ENCODE measurements around the gene ARHGEF5. TPM values are rescaled to one million over a fixed set of nuclear protein-coding genes. Genes with fewer than 3 reads are reported as not detected.

Gene ARHGEF5
- total RNA-seq, 1 experiment from 2014 or later, result not detected

- no peak overlapping the region for H3K9ac ChIP-seq (ENCODE audit: low read length)
- H3K36me3 ChIP-seq (ENCODE audit: insufficient read depth, low read length), result no peaks in the 10 kb centered on the region
- no peak overlapping the region for H3K4me2 ChIP-seq (ENCODE audit: low read depth, low read length, poor library complexity, severe bottlenecking)
- no peaks in the 10 kb centered on the region for H3K27me3 ChIP-seq (ENCODE audit: low read length)
- H4K20me1 ChIP-seq (ENCODE audit: insufficient read depth, low read depth, low read length), result no peaks in the 10 kb centered on the region
- H3K9me3 ChIP-seq (ENCODE audit: low read length), result no peaks in the 10 kb centered on the region
- H3K4me1 ChIP-seq (ENCODE audit: low read length), result no peaks in the 10 kb centered on the region
- H3K79me2 ChIP-seq (ENCODE audit: low read length), result no peaks in the 10 kb centered on the region
- DNase-seq, result no peak
- no peak overlapping the region for H3K27ac ChIP-seq (ENCODE audit: low read length)
- no peak overlapping the region for H2AFZ ChIP-seq (ENCODE audit: low read length)
- no peak overlapping the region for H3K4me3 ChIP-seq (ENCODE audit: low read length)
- H3K9me2 ChIP-seq (replicated peaks; ENCODE audit: insufficient read depth, low read length), result no peaks in the 10 kb centered on the region
These were observed 47.9 kb downstream of the ARHGEF5 start for GRCh38 chr7:144403102-144403501.

- no peaks in the 10 kb centered on the region for H3K27me3 ChIP-seq (ENCODE audit: low read length)
- H3K4me3 ChIP-seq (ENCODE audit: low read length), result no peak within 1 kb of the TSS
- no peaks in the 10 kb centered on the region for H4K20me1 ChIP-seq (ENCODE audit: insufficient read depth, low read depth, low read length)
These were observed 48.5 kb downstream of the ARHGEF5 start, which contains the start of gene NOBOX for GRCh38 chr7:144403649-144404061. TSS of gene NOBOX (minus strand) at chr7:144403693.

GRCh38 chr7:144404946-144405345 lies 49.7 kb downstream of the ARHGEF5 start:
- no peaks in the 10 kb centered on the region for H3K9me3 ChIP-seq (ENCODE audit: low read length)
- H2AFZ ChIP-seq (ENCODE audit: low read length), result no peak overlapping the region
- H3K4me1 ChIP-seq (ENCODE audit: low read length), result no peaks in the 10 kb centered on the region
- H3K4me3 ChIP-seq (ENCODE audit: low read length), result no peak overlapping the region
- no peak overlapping the region for H3K4me2 ChIP-seq (ENCODE audit: low read depth, low read length, poor library complexity, severe bottlenecking)
- H3K79me2 ChIP-seq (ENCODE audit: low read length), result no peaks in the 10 kb centered on the region
- no peaks in the 10 kb centered on the region for H3K36me3 ChIP-seq (ENCODE audit: insufficient read depth, low read length)
- no peak for DNase-seq
- H4K20me1 ChIP-seq (ENCODE audit: insufficient read depth, low read depth, low read length), result no peaks in the 10 kb centered on the region
- no peaks in the 10 kb centered on the region for H3K9me2 ChIP-seq (replicated peaks; ENCODE audit: insufficient read depth, low read length)
- H3K27ac ChIP-seq (ENCODE audit: low read length), result no peak overlapping the region
- H3K9ac ChIP-seq (ENCODE audit: low read length), result no peak overlapping the region
- no peaks in the 10 kb centered on the region for H3K27me3 ChIP-seq (ENCODE audit: low read length)

More at GRCh38 chr7:144403649-144404061, 48.5 kb downstream of the ARHGEF5 start, which contains the start of gene NOBOX:
- Histone ChIP-seq H3K4me2 (ENCODE audit: low read depth, low read length, poor library complexity, severe bottlenecking) (no peak within 1 kb of the TSS), H3K9ac (ENCODE audit: low read length) (no peak within 1 kb of the TSS), H3K36me3 (ENCODE audit: insufficient read depth, low read length) (no peaks in the 10 kb centered on the region), H3K9me2 (replicated peaks; ENCODE audit: insufficient read depth, low read length) (no peaks in the 10 kb centered on the region), H3K4me1 (ENCODE audit: low read length) (no peaks in the 10 kb centered on the region), H2AFZ (ENCODE audit: low read length) (no peak within 1 kb of the TSS), H3K9me3 (ENCODE audit: low read length) (no peaks in the 10 kb centered on the region), H3K27ac (ENCODE audit: low read length) (no peak within 1 kb of the TSS), H3K79me2 (ENCODE audit: low read length) (no peaks in the 10 kb centered on the region)
- DNase-seq, result no peak

- Histone ChIP-seq H3K4me2 (ENCODE audit: low read depth, low read length, poor library complexity, severe bottlenecking) (no peak overlapping the region), H3K27me3 (ENCODE audit: low read length) (no peaks in the 10 kb centered on the region)
These were observed 52.2 kb downstream of the ARHGEF5 start for GRCh38 chr7:144407266-144407931.

GRCh38 chr7:144408121-144408520 lies 52.9 kb downstream of the ARHGEF5 start:
- no peaks in the 10 kb centered on the region for H4K20me1 ChIP-seq (ENCODE audit: insufficient read depth, low read depth, low read length)
- no peak overlapping the region for H3K4me3 ChIP-seq (ENCODE audit: low read length)
- no peak overlapping the region for H3K4me2 ChIP-seq (ENCODE audit: low read depth, low read length, poor library complexity, severe bottlenecking)
- H3K27me3 ChIP-seq (ENCODE audit: low read length), result no peaks in the 10 kb centered on the region
- no peaks in the 10 kb centered on the region for H3K9me3 ChIP-seq (ENCODE audit: low read length)
- H3K79me2 ChIP-seq (ENCODE audit: low read length), result no peaks in the 10 kb centered on the region
- H3K27ac ChIP-seq (ENCODE audit: low read length), result no peak overlapping the region
- no peaks in the 10 kb centered on the region for H3K36me3 ChIP-seq (ENCODE audit: insufficient read depth, low read length)
- no peaks in the 10 kb centered on the region for H3K9me2 ChIP-seq (replicated peaks; ENCODE audit: insufficient read depth, low read length)
- no peak for DNase-seq
- H2AFZ ChIP-seq (ENCODE audit: low read length), result no peak overlapping the region
- H3K4me1 ChIP-seq (ENCODE audit: low read length), result no peaks in the 10 kb centered on the region
- H3K9ac ChIP-seq (ENCODE audit: low read length), result no peak overlapping the region

More at GRCh38 chr7:144407266-144407931, 52.2 kb downstream of the ARHGEF5 start:
- H3K9ac ChIP-seq (ENCODE audit: low read length), result no peak overlapping the region
- H3K27ac ChIP-seq (ENCODE audit: low read length), result no peak overlapping the region
- H3K9me3 ChIP-seq (ENCODE audit: low read length), result no peaks in the 10 kb centered on the region
- H3K36me3 ChIP-seq (ENCODE audit: insufficient read depth, low read length), result no peaks in the 10 kb centered on the region
- no peak overlapping the region for H3K4me3 ChIP-seq (ENCODE audit: low read length)
- H3K79me2 ChIP-seq (ENCODE audit: low read length), result no peaks in the 10 kb centered on the region
- no peaks in the 10 kb centered on the region for H4K20me1 ChIP-seq (ENCODE audit: insufficient read depth, low read depth, low read length)
- H2AFZ ChIP-seq (ENCODE audit: low read length), result no peak overlapping the region
- H3K9me2 ChIP-seq (replicated peaks; ENCODE audit: insufficient read depth, low read length), result no peaks in the 10 kb centered on the region
- H3K4me1 ChIP-seq (ENCODE audit: low read length), result no peaks in the 10 kb centered on the region
- no peak for DNase-seq

GRCh38 chr7:144410441-144410840 lies 55.2 kb downstream of the ARHGEF5 start:
- Histone ChIP-seq H3K4me3 (ENCODE audit: low read length) (no peak overlapping the region), H3K4me2 (ENCODE audit: low read depth, low read length, poor library complexity, severe bottlenecking) (no peak overlapping the region), H3K79me2 (ENCODE audit: low read length) (no peaks in the 10 kb centered on the region), H3K9me3 (ENCODE audit: low read length) (no peaks in the 10 kb centered on the region), H4K20me1 (ENCODE audit: insufficient read depth, low read depth, low read length) (no peaks in the 10 kb centered on the region), H3K9ac (ENCODE audit: low read length) (no peak overlapping the region), H3K27me3 (ENCODE audit: low read length) (no peaks in the 10 kb centered on the region), H2AFZ (ENCODE audit: low read length) (no peak overlapping the region), H3K27ac (ENCODE audit: low read length) (no peak overlapping the region), H3K4me1 (ENCODE audit: low read length) (no peaks in the 10 kb centered on the region), H3K9me2 (replicated peaks; ENCODE audit: insufficient read depth, low read length) (no peaks in the 10 kb centered on the region), H3K36me3 (ENCODE audit: insufficient read depth, low read length) (no peaks in the 10 kb centered on the region)
- no peak for DNase-seq

GRCh38 chr7:144414815-144415214 lies 59.6 kb downstream of the ARHGEF5 start:
- Histone ChIP-seq H4K20me1 (ENCODE audit: insufficient read depth, low read depth, low read length) (no peaks in the 10 kb centered on the region), H3K4me1 (ENCODE audit: low read length) (no peaks in the 10 kb centered on the region), H3K9me3 (ENCODE audit: low read length) (no peaks in the 10 kb centered on the region), H3K9ac (ENCODE audit: low read length) (no peak overlapping the region), H3K36me3 (ENCODE audit: insufficient read depth, low read length) (no peaks in the 10 kb centered on the region), H3K9me2 (replicated peaks; ENCODE audit: insufficient read depth, low read length) (no peaks in the 10 kb centered on the region), H3K27me3 (ENCODE audit: low read length) (no peaks in the 10 kb centered on the region), H3K4me3 (ENCODE audit: low read length) (no peak overlapping the region), H3K79me2 (ENCODE audit: low read length) (no peaks in the 10 kb centered on the region), H3K27ac (ENCODE audit: low read length) (no peak overlapping the region), H3K4me2 (ENCODE audit: low read depth, low read length, poor library complexity, severe bottlenecking) (no peak overlapping the region), H2AFZ (ENCODE audit: low read length) (no peak overlapping the region)
- no peak for DNase-seq

- no peak overlapping the region for H3K4me3 ChIP-seq (ENCODE audit: low read length)
- no peak overlapping the region for H2AFZ ChIP-seq (ENCODE audit: low read length)
- H3K9me3 ChIP-seq (ENCODE audit: low read length), result no peaks in the 10 kb centered on the region
- no peaks in the 10 kb centered on the region for H3K9me2 ChIP-seq (replicated peaks; ENCODE audit: insufficient read depth, low read length)
- no peaks in the 10 kb centered on the region for H3K27me3 ChIP-seq (ENCODE audit: low read length)
- no peak for DNase-seq
- H3K27ac ChIP-seq (ENCODE audit: low read length), result no peak overlapping the region
- H3K79me2 ChIP-seq (ENCODE audit: low read length), result no peaks in the 10 kb centered on the region
- no peaks in the 10 kb centered on the region for H3K36me3 ChIP-seq (ENCODE audit: insufficient read depth, low read length)
- no peak overlapping the region for H3K4me2 ChIP-seq (ENCODE audit: low read depth, low read length, poor library complexity, severe bottlenecking)
- no peaks in the 10 kb centered on the region for H4K20me1 ChIP-seq (ENCODE audit: insufficient read depth, low read depth, low read length)
- no peaks in the 10 kb centered on the region for H3K4me1 ChIP-seq (ENCODE audit: low read length)
- no peak overlapping the region for H3K9ac ChIP-seq (ENCODE audit: low read length)
These were observed 60.7 kb downstream of the ARHGEF5 start for GRCh38 chr7:144415858-144416257.
